Activated CD8-positive, alpha-beta T cell treated with anti-CD3 and anti-CD28 coated beads for 36 hours (primary cell): ENCODE measurements around the gene NPPB. TPM values are rescaled to one million over a fixed set of nuclear protein-coding genes. Genes with fewer than 3 reads are reported as not detected.

Source experiments
- ATAC-seq: fragments of 200-7000 bp; cut with Tn5 transposase; one replicate; pipeline ENCODE4 v1.10.0; 2021; ENCODE audit warnings: mild to moderate bottlenecking, moderate library complexity
- CTCF ChIA-PET: fragments of 350-600 bp; sonication (Branson Sonifier 250); formaldehyde crosslinking; loops from one replicate; lab custom pipeline; 2021; ENCODE audit warnings: antibody characterized with exemption; lab: Charles Lee
- POLR2A ChIA-PET: fragments of 350-600 bp; sonication (Branson Sonifier 250); formaldehyde crosslinking; loops from one replicate; lab custom pipeline; 2021; ENCODE audit warnings: antibody characterized with exemption; lab: Charles Lee
- DNase-seq: peaks from one replicate; pipeline ENCODE4 v3.0.0-alpha.2; 2020
- H3K27ac Mint-ChIP-seq: one replicate; pipeline ENCODE4 v1.8.0; 2021; ENCODE audit warnings: mild to moderate bottlenecking, mixed read lengths
- H3K27me3 Mint-ChIP-seq: one replicate; pipeline ENCODE4 v1.8.0; 2021; ENCODE audit warnings: mixed read lengths
- H3K36me3 Mint-ChIP-seq: one replicate; pipeline ENCODE4 v1.8.0; 2021; ENCODE audit warnings: low read depth, mixed read lengths
- H3K4me1 Mint-ChIP-seq: one replicate; pipeline ENCODE4 v1.8.0; 2021; ENCODE audit warnings: low read depth, mixed read lengths
- H3K4me3 Mint-ChIP-seq: one replicate; pipeline ENCODE4 v1.8.0; 2021; ENCODE audit warnings: mild to moderate bottlenecking, moderate library complexity, mixed read lengths
- H3K9me3 Mint-ChIP-seq: one replicate; pipeline ENCODE4 v1.8.0; 2021; ENCODE audit warnings: mixed read lengths
- intact Hi-C: fragments of 100-400 bp; cut with micrococcal nuclease; formaldehyde crosslinking; loops from one replicate; pipeline ENCODE4 v1.10.0; 2022
- total RNA-seq, 2 experiments: library from RNA; stranded (reverse); gene quantifications; one replicate each; pipeline ENCODE4 v1.2.3, GENCODE V29; 2021
- TF ChIP-seq, protein P1 (sequence below): fragments of 200-600 bp; IDR thresholded peaks from one replicate; pipeline ENCODE4 v1.8.0; 2022; ENCODE audit warnings: antibody characterized with exemption, mild to moderate bottlenecking

The NPPB gene
- total RNA-seq, 2 experiments from 2014 or later: not detected

DNA sequence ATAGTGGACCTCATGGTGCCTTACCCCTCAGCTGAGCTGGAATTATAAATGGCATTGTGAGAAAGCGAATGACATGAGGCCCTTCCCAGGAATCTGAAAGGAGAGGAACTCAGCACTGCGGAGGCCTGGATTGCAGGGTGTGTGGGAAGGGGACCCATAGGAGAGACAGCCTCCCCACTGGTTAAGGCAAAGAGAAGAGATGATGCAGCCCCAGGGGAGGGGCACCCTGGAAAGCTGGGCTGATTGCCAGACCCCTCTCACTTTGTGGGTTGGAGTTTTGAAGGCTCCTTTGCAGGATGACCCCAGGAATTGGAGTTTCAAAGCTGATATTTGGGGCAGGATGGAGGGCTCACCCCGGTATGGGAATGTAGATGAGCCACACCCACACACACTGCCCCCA lies 2.0 kb downstream of the NPPB start:
- Mint-ChIP-seq H3K36me3 (no peaks in the 10 kb centered on the region), H3K4me3 (no peak overlapping the region), H3K27me3 (peaks cover 43% of the 10 kb centered on the region), H3K4me1 (peaks cover 5% of the 10 kb centered on the region), H3K9me3 (no peaks in the 10 kb centered on the region), H3K27ac (no peak overlapping the region)
- TF ChIP-seq, protein P1, sequence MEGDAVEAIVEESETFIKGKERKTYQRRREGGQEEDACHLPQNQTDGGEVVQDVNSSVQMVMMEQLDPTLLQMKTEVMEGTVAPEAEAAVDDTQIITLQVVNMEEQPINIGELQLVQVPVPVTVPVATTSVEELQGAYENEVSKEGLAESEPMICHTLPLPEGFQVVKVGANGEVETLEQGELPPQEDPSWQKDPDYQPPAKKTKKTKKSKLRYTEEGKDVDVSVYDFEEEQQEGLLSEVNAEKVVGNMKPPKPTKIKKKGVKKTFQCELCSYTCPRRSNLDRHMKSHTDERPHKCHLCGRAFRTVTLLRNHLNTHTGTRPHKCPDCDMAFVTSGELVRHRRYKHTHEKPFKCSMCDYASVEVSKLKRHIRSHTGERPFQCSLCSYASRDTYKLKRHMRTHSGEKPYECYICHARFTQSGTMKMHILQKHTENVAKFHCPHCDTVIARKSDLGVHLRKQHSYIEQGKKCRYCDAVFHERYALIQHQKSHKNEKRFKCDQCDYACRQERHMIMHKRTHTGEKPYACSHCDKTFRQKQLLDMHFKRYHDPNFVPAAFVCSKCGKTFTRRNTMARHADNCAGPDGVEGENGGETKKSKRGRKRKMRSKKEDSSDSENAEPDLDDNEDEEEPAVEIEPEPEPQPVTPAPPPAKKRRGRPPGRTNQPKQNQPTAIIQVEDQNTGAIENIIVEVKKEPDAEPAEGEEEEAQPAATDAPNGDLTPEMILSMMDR: no peak
- ATAC-seq: no peak
- POLR2A ChIA-PET: interaction anchor here (9.1 kb wide), 1 partner anchor 52 kb away, joined by 68 read pairs; no protein-coding TSS in a partner anchor
- CTCF ChIA-PET: interaction anchor here (1.0 to 2.7 kb wide), 2 partner anchors 18 to 19 kb away, joined by 3 to 11 read pairs; no protein-coding TSS in a partner anchor
- intact Hi-C loops: loop anchor here (5.0 kb wide), 1 partner anchor 36 kb away; no protein-coding TSS in a partner anchor
- DNase-seq: no peak

DNA sequence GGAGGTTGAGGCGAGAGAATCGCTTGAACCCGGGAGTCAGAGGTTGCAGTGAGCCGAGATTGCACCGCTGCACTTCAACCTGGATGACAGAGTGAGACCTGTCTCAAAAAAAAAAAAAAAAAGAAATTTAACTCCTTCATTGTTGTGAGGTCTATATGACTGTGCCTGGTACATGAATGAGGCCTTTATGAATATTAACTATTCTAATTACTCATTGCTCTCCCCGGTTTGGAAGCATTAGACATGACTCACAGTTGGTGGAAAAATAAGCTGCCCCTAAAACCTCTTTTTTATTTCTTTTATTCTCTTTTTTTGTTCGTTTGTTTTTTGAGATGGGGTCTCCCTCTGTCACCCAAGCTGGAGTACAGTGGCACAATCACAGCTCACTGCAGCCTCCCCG lies 3.3 kb downstream of the NPPB start:
- peaks cover 31% of the 10 kb centered on the region for H3K27me3 Mint-ChIP-seq
- ATAC-seq: no peak
- ChIA-PET CTCF (interaction anchor here (2.7 kb wide), 1 partner anchor 17 kb away, joined by 11 read pairs; no protein-coding TSS in a partner anchor), POLR2A (interaction anchor here (9.1 kb wide), 1 partner anchor 53 kb away, joined by 68 read pairs; no protein-coding TSS in a partner anchor)
- peaks cover 5% of the 10 kb centered on the region for H3K4me1 Mint-ChIP-seq
- intact Hi-C loops: loop anchor here (5.0 kb wide), 1 partner anchor 37 kb away; no protein-coding TSS in a partner anchor
- no peak overlapping the region for H3K27ac Mint-ChIP-seq
- no peak overlapping the region for H3K4me3 Mint-ChIP-seq
- H3K36me3 Mint-ChIP-seq: no peaks in the 10 kb centered on the region
- TF ChIP-seq, protein P1: no peak
- no peak for DNase-seq
- H3K9me3 Mint-ChIP-seq: no peaks in the 10 kb centered on the region

- peaks cover 24% of the 10 kb centered on the region for H3K27me3 Mint-ChIP-seq
- H3K4me3 Mint-ChIP-seq: no peak overlapping the region
- intact Hi-C loops: no loop called here
- no peaks in the 10 kb centered on the region for H3K9me3 Mint-ChIP-seq
- H3K36me3 Mint-ChIP-seq: no peaks in the 10 kb centered on the region
- no peak overlapping the region for H3K27ac Mint-ChIP-seq
- DNase-seq (no peak), ATAC-seq (no peak)
- TF ChIP-seq, protein P1: no peak
- ChIA-PET POLR2A (interaction anchor here (9.1 kb wide), 1 partner anchor 54 kb away, joined by 68 read pairs; no protein-coding TSS in a partner anchor), CTCF (interaction anchor here (2.7 kb wide), 1 partner anchor 16 kb away, joined by 11 read pairs; no protein-coding TSS in a partner anchor)
- H3K4me1 Mint-ChIP-seq: peaks cover 5% of the 10 kb centered on the region
Measured at GRCh38 chr1:11854519-11854918, 4.2 kb downstream of the NPPB start.

DNA sequence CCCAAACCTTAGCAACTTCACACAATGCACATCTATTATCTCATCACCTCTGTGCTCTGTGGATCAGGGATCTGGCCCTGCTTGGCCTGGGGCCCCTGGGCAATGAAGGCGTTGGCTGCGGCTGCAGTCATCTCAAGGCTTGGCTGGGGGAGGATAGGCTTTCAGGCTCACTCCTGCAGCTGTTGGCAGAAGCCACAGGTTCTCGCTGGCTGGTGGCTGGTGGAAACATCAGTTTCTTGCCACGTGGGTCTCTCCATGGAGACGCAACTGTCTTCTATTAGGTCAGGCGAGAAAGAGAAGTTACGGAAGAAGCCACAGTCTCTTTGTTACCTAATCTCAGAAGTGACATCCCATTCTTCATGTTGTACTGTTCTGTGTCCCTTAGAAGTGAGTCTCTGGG lies 7.6 kb downstream of the NPPB start:
- no peak overlapping the region for H3K4me3 Mint-ChIP-seq
- no peak for ATAC-seq
- no peak for DNase-seq
- peaks cover 2% of the 10 kb centered on the region for H3K36me3 Mint-ChIP-seq
- no peak overlapping the region for H3K27ac Mint-ChIP-seq
- CTCF ChIA-PET: interaction anchor here (1.1 kb wide), 1 partner anchor 27 kb away, joined by 3 read pairs; no protein-coding TSS in a partner anchor
- TF ChIP-seq, protein P1: no peak
- intact Hi-C loops: no loop called here
- H3K9me3 Mint-ChIP-seq: no peaks in the 10 kb centered on the region
- H3K4me1 Mint-ChIP-seq: no peaks in the 10 kb centered on the region
- peaks cover 7% of the 10 kb centered on the region for H3K27me3 Mint-ChIP-seq
- POLR2A ChIA-PET: interaction anchor here (2.6 kb wide), 1 partner anchor 58 kb away, joined by 16 read pairs; no protein-coding TSS in a partner anchor

DNA sequence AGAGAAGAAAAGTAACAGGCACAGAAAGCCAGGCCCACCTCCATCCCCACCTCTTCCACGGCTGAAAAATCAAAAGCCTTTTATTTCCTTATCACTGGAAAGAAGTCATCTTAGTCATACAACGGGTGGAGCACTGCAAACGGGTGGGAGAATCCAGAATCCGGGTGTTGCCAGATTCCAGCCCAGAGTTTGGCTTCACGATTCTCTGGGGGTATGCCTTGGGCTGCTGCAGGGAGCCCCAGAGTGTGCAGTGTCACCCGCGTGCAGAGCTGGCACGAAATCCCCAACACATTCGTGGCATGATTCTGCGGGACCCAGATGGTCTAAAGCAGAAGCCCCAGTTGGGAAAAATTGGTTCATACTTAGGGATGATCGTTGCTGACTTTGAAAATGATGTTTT lies 8.6 kb downstream of the NPPB start:
- H3K4me1 Mint-ChIP-seq: no peaks in the 10 kb centered on the region
- peaks cover 7% of the 10 kb centered on the region for H3K27me3 Mint-ChIP-seq
- no peaks in the 10 kb centered on the region for H3K9me3 Mint-ChIP-seq
- peaks cover 5% of the 10 kb centered on the region for H3K36me3 Mint-ChIP-seq
- CTCF ChIA-PET: interaction anchor here (0.8 kb wide), 1 partner anchor 44 kb away, joined by 3 read pairs; no protein-coding TSS in a partner anchor
- DNase-seq: no peak
- no peak overlapping the region for H3K4me3 Mint-ChIP-seq
- H3K27ac Mint-ChIP-seq: no peak overlapping the region
- intact Hi-C loops: no loop called here
- no peak for ATAC-seq
- POLR2A ChIA-PET: interaction anchor here (2.6 kb wide), 1 partner anchor 59 kb away, joined by 16 read pairs; no protein-coding TSS in a partner anchor
- TF ChIP-seq, protein P1: no peak
